Inferior parietal cortex (tissue), 1 donor: Measurements from ENCODE around the gene MGLL.
"Not testable (repeated sequence)": the region's sequence is repeated elsewhere in the genome, so short reads cannot be mapped to it uniquely, and the experiment has no call there.

Experiments used
- DNase-seq: peaks from one replicate; pipeline ENCODE4 v3.0.0-alpha.2; 2016; ENCODE audit errors: extremely low spot score

Gene MGLL

DNA sequence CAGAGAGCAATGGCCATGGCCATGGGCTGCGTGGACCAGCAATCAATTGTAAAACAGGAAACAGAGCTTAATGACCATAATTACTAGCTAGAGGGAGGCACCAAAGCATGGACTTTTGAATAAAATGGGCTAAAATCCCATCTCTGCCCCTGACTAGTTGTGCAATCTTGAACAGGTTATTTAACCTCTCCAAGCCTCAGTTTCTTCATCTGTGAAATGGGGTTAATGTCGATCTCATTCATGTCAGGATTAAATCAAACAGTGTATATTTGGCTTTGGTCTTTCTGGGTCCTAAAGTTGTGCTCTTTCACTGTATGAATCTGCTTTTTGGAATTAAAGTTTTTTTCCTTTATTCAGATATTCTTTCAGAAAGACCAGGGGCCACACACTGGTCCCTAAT lies 113.5 kb downstream of the MGLL start:
- no peak for DNase-seq

DNA sequence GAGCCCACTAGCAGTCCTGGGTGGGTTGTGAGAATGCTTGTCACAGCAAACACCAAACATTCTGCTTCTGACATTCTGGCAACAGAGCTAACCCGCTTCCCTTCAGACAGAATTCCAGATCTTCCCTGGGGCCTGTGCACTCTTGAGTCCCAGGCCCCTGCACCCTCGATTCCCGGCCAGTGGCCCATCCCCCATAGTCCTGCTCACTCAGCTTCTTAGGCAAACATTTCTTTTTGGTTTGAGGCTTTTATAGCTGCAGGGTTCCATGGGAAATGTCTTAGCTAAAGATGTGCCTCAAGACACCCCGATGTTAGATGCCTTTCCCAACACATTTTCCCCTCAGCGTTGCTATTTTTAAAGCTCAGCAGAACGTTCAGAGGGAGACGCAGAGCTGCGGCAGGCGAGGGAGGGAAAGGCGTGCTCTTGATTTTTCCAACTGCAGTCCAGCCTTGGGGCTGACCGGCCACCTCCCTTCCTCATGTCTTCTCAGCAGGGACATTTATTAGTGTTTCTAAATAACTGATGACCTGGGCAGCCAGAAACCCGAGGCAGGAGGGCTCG lies 114.4 kb downstream of the MGLL start:
- DNase-seq = peak; percentile 49

GRCh38 chr3:127706785-127707351 lies 115.4 kb downstream of the MGLL start:
- no peak for DNase-seq

GRCh38 chr3:127706312-127706711 lies 116.0 kb downstream of the MGLL start:
- DNase-seq = no peak

DNA sequence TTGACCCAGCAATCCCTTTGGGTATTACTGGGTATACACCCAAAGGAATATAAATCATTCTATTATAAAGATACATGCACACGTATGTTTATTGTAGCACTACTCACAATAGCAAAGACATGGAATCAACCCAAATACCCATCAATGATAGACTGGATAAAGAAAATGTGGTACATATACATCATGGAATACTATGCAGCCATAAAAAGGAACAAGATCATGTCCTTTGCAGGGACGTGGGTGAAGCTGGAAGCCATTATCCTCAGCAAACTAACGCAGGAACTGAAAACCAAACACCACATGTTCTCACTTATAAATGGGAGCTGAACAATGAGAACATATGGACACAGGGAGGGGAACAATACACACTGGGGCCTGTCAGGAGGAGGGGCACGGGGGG lies 117.5 kb downstream of the MGLL start:
- DNase-seq = not testable (repeated sequence)

GRCh38 chr3:127702151-127702578 lies 120.2 kb downstream of the MGLL start:
- DNase-seq = no peak

DNA sequence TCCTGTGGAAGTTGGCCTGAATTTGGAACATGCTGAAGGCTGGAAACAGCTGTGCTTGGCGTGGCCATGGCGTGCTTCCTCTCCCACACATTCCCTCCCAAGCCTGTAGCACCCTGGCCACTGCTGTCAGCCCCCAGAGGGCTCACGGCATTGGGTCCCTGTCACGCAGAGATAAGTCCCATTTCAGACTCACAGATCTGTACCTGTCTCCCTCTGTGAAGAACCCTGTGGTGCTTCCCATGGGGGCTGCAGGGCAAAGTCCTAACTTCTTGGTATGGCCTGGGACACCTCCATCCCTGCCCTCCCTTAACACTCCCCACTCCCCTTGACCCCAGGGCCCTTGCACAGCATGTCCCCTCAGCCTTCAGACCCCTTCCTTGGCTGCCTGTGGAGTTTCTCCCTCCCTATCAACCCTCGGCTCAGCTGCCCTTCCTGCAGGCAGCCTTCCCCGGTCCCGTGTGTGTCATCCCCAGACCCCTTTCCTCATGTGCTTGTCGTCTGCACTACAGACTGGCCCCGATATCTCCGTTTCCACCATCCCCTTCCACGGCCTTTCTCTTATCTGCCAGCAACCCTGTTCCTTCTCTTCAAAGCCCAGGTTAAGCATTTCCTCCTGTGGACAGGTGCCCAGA lies 120.9 kb downstream of the MGLL start:
- DNase-seq = no peak

GRCh38 chr3:127700406-127700805 lies 121.9 kb downstream of the MGLL start:
- no peak for DNase-seq

DNA sequence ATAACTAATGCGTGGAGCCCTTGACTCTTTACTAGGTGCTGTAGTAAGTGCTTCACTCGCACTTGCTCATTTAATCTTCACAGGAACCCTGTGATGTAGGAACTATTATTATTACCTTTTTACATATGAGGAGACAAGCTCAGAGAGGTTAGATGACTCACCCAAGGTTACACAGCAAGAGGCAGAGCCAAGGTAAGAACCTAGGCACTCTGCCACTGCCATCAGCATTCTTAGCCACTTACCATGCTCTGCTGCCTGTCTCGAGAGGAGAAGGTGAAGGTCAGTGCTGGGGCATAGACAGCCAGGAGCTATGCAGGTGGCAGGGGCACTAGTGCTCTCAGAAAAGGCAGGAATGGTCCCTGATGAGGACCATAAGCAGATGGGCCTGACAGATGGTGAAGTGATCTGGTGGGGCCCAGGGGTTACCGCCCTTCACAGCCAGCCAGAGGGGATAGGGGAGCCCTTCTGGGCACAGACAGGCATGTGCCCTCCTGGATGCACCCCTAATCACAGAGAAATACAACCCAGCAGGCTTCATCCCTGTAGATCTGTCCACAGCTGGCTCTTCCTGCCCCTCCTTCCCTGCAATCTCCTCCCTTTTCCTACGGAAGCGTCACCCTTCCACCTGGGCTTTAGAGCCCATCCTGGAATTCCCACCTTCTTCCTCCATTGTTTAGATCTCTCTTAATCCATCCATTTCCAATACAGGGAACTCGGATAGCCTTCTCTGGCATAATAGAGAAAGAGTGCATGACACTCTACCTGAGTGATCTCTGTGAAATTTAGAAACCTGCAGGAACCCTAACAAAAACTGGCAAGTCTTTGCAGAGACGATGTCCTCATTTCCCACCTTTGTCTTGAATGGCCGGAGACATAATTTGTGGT lies 122.7 kb downstream of the MGLL start:
- DNase-seq = no peak

DNA sequence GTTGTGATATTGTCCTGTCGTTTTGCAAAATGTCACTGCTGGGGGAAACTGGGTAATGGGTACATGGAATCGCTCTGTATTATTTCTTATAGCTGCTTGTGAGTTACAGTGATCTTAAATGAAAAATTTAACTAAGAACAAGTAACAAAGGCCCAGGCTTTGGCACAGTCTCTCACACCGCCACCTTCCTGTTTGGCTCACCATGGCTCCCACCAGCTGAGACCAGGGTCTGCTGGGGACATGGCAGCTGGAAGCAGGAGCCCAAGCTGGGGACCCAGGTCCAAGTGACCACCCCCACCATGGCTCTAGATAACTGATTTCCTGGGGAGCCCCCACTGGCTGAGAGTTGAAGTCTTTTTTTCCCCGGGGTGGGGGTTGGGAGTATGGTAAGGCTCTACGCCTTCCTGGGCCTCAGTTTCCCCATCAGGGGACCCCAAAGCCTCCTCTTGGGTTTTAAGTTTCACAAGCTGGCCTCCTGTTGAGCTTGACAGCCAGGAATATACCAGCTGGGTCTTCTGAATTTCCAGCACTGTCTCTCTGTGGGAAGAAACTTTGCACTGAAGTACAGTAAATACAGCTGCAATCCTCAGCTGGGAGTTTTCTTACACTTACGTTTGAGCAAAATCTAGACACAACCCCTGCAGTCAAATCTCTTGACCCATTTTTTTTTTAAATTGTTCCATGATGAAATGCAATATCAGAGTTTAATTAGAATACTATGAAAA lies 123.5 kb downstream of the MGLL start:
- no peak for DNase-seq

- no peak for DNase-seq
These were observed 124.0 kb downstream of the MGLL start for GRCh38 chr3:127698286-127698685.

DNA sequence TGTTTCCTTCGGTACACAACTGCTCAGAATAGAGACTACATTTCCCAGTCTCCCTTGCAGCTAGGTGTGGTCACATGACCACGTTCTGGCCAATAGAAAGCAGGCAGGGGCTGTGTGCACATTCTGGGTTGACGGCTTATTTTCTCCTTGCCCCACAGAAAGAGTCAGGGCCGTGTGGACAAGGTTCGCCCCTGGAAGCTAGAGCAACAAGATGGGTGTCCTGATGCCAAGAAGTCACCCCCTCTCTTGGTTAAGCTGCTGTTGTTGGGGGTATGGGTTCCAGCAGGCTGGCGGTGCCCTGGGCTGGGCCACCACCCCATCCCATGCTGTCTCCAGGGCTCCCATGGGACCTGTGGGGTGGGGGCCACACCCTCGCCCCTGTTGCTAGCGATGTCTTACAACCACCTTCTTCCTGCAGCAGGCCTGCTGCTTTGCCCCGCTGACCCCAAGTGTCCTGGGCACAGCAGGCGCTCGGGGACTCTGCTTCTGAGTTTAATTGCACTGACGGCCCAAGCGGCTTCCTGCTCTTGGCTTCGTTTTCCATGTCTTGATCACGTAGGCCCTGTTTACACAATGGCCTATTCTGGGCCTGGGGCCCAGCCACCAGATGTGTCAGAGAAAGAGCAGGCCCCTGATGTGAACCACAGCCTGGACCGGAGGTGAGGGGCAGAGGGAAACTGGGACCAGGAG lies 124.6 kb downstream of the MGLL start:
- peak; percentile 91 for DNase-seq

- no peak for DNase-seq
These were observed 127.7 kb downstream of the MGLL start for GRCh38 chr3:127694467-127695215.

DNA sequence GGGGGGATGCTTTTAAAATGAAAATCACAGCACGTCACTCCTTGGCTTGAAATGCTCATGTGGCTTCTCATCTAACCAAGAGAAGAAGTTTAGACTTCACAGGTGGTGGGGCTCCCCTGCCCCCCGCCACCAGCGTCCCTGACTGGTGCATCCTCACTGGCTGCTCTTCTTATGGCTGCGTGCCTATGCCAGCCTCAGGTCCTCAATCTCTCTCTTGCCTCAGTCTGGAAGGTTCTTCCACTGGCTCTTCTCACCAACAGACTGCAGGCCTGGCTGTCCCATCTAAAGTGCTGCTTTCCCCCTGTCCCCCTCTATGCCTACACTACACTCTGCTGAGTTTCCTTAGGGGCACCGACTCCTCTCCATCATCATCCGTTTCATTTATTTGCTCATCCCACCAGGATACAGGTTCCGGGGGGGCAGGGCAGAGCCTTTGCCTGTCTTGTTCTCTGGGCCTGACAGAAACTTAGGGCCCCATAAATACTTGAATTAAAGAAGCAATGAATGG lies 128.9 kb downstream of the MGLL start:
- DNase-seq = no peak

DNA sequence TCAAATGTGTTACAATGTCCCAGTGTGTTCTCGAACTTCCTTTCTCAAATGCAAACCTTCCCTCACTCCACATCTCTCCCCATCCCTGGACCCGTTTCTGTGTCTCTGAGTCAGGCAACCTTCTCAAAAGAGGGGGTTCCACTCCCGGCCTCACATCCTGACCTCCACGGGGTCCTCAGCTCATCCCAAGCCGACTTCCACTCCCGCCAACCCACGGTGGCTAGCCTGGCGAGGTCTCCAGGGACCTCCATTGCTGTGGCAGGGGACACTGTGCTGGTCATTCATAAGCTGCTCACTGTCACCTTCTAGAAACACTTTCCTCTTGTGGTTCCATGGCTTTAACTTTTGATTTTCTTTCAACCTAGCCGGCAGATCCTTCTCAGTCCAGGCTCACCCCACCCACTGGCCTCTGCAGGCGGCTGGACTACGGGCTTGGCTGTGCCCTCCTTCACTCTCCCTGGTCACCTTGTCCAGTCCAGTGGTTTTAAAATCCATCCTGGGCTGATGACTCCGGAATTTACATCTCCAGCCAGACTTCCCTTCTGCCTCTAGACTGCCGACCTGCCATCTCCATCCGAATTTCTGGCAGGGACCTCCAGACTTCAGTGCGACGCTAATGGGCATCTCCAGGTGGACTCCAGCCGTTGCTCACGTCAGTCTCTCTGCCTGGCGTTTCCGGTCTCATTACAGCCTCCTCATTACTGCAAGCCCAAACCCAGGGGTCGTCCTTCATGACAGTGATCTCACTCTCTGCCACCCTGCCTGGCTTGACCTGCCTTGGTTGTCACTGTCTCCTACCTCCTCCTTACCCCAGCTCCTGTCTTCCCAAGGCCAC lies 129.6 kb downstream of the MGLL start:
- no peak for DNase-seq

DNA sequence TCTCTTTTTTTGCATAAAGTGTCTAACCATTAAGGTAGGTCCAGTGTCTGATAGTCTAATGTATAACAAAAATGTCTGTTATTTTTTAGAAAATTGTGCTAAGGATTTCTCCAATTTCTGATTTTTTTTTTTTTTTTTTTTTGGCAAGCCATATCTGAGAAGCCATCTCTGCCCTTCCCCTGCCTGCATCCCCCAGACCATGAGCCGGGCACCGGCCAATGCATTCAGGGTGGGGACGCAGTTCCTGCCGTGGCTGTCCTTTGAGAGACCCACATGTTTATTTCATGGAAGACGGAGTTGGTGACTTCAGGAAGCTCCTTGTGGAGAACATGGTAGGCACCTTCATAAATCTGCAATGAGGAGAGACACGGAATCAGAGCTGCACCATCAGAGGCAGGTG lies 130.3 kb downstream of the MGLL start:
- DNase-seq = no peak

DNA sequence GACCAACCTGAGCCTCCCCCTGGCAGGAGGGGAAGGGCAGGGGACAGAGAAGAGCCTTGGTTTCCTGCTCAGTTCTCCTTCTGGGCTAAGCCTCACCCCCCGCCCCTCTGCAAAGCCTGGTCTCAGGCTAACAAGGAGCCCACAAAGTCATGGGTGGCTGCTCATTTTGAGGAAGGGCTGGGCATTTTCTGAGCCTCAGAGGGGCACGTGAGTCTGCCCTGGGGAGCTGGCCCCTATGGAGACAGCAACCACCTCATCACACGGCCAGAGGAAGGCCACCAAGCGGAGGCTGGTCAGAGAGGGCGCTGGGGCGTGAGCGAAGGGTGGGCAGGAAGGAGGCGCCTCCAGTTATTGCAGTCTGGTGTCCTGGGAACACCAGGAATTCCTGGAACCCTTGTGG lies 130.8 kb downstream of the MGLL start:
- no peak for DNase-seq

- no peak for DNase-seq
These were observed 131.4 kb downstream of the MGLL start for GRCh38 chr3:127690823-127691452.

DNA sequence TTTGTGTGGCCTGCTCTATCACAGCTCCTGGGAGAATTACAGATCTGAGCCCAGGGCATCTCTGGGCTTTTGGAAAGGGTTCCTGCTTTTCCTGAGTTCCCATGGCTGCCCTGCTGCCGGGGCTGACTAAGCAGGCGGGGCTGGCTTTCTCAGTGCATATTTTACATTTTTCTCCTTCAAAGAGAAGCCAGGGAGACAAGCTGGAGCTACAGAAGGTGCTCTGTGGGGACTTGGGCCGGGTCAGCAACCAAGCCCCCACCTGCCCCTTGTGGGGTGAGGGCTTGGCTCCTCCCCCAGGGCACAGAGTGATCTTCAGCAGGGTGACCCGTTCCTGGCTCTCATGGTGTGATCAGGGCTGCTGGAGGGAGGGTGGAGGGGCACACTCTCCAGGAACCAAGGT lies 132.2 kb downstream of the MGLL start:
- DNase-seq = no peak
